Ovary (tissue), 9 donors: ENCODE measurements around the gene NDFIP2. TPM values are rescaled to one million over a fixed set of nuclear protein-coding genes. Genes with fewer than 3 reads are reported as not detected.

Source experiments
- DNase-seq, 5 donors: peaks; one replicate each; pipeline ENCODE4 v3.0.0-alpha.2; 2019 to 2020
- H3K27ac ChIP-seq, 2 donors: fragments of 200-600 bp; one replicate each; pipeline versions ENCODE4 v1.5.1 to v1.8.0; 2019 to 2022
- H3K27me3 ChIP-seq: fragments of 200-600 bp; one replicate; pipeline ENCODE4 v1.8.0; 2022
- H3K36me3 ChIP-seq: fragments of 200-600 bp; sonication (generic); one replicate; pipeline ENCODE4 v1.5.1; 2019
- H3K4me1 ChIP-seq: one replicate; pipeline ENCODE4 v1.8.1; 2013; ENCODE audit warnings: mild to moderate bottlenecking, moderate library complexity; ENCODE audit not compliant: insufficient read depth
- H3K4me3 ChIP-seq: fragments of 200-600 bp; sonication (generic); one replicate; pipeline ENCODE4 v1.5.1; 2017
- H3K9me3 ChIP-seq, 2 donors: fragments of 200-600 bp in 1 of 2; sonication (generic) in 1 of 2; one replicate each; pipeline versions ENCODE4 v1.5.1 to v1.8.1; 2013 to 2019; ENCODE audit warnings: mild to moderate bottlenecking in 1 of 2, moderate library complexity in 1 of 2
- EP300 ChIP-seq: sonication (generic); formaldehyde crosslinking; IDR thresholded peaks from one replicate; pipeline ENCODE4 v1.6.1; 2017; ENCODE audit warnings: antibody characterized with exemption
- POLR2A ChIP-seq: fragments of 450-650 bp; IDR thresholded peaks from one replicate; pipeline ENCODE4 v1.6.1; 2017; ENCODE audit warnings: antibody characterized with exemption, mild to moderate bottlenecking, moderate library complexity
- WGBS, 3 donors: extraction: QIAGEN DNeasy Blood & Tissue Kit in 1 of 3; methylation state at CpG; one replicate each; pipeline versions ENCODE4 v1.1.5 to v1.1.7; 2013 to 2017; 5-methylcytosine and 5-hydroxymethylcytosine counted together
- intact Hi-C, 4 donors: fragments of 100-400 bp; cut with DNase I; formaldehyde crosslinking; loops; one replicate each; pipeline versions ENCODE4 v1.11.0 to v1.15.1; 2022 to 2023
- polyA plus RNA-seq, 2 donors: library from polyadenylated mRNA; stranded (reverse); fragments of 200-250 nt in 1 of 2; fragments of 350-450 nt in 1 of 2; fragmentation: Illumina TruSeq in 1 of 2; extraction: RNeasy Lipid Tissue Mini Kit (QIAGEN cat#74804) in 1 of 2; gene quantifications; one replicate each; pipeline ENCODE4 v1.2.3, GENCODE V29; 2013 to 2014
- total RNA-seq, 7 donors: library from RNA; depleted of rRNA in 2 of 7; stranded (reverse); fragments of >200 nt in 2 of 7; fragmentation: NEBNext Ultra II Directional in 3 of 7; extraction: Animal tissue kit (Norgen Biotek cat#: 25700) in 3 of 7; gene quantifications; one replicate each; pipeline versions ENCODE4 v1.1.0 to v1.2.4, GENCODE V29; 2016 to 2023
- TF ChIP-seq, protein P1 (sequence below), 3 donors: fragments of 450-650 bp in 2 of 3; fragments of 200-600 bp in 1 of 3; IDR thresholded peaks; one replicate each; pipeline versions ENCODE4 v1.5.1 to v1.8.0; 2016 to 2022; ENCODE audit warnings: antibody characterized with exemption in 3 of 3, mild to moderate bottlenecking in 1 of 3
- donor health status: DM: no; HTN: no; CAD: no; lungs with moderate emphysema.
- donor health status: DM: no; HTN: no; CAD: no.
- donor health status: Bipolar disorder and iron deficiency.
- donor health status: DM: yes; HTN: yes; CAD: no.
- donor health status: DM: no; HTN: no; CAD: no.
- donor health status: DM: yes; HTN: yes; CAD: no.

The NDFIP2 gene
- total and polyA plus RNA-seq, 9 donors, result 5.9 to 20.4 (median 15.5) TPM

- H3K9me3 ChIP-seq, result no peaks in the 10 kb centered on the region
- no peak overlapping the region for H3K4me3 ChIP-seq
- intact Hi-C loops, result loop anchor here in 1 of 4 donors (10.0 kb wide), 1 partner anchor 89 kb away; no protein-coding TSS in a partner anchor
- DNase-seq, result no peak
- no peaks in the 10 kb centered on the region for H3K36me3 ChIP-seq
- WGBS, 3 donors, result 51 to 68% (median 52%) methylated on average over 1 of the region's 1 CpG
- no peak overlapping the region for H3K27ac ChIP-seq
- H3K4me1 ChIP-seq, result no peaks in the 10 kb centered on the region
- H3K27me3 ChIP-seq, result no peaks in the 10 kb centered on the region
- no peak for TF ChIP-seq EP300
- TF ChIP-seq, protein P1, sequence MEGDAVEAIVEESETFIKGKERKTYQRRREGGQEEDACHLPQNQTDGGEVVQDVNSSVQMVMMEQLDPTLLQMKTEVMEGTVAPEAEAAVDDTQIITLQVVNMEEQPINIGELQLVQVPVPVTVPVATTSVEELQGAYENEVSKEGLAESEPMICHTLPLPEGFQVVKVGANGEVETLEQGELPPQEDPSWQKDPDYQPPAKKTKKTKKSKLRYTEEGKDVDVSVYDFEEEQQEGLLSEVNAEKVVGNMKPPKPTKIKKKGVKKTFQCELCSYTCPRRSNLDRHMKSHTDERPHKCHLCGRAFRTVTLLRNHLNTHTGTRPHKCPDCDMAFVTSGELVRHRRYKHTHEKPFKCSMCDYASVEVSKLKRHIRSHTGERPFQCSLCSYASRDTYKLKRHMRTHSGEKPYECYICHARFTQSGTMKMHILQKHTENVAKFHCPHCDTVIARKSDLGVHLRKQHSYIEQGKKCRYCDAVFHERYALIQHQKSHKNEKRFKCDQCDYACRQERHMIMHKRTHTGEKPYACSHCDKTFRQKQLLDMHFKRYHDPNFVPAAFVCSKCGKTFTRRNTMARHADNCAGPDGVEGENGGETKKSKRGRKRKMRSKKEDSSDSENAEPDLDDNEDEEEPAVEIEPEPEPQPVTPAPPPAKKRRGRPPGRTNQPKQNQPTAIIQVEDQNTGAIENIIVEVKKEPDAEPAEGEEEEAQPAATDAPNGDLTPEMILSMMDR (IDR thresholded peaks at IDR 0.05), result no peak
- no peak for TF ChIP-seq POLR2A
These were observed 45.4 kb upstream of the NDFIP2 start for GRCh38 chr13:79435561-79435990.

GRCh38 chr13:79439275-79439674 lies 41.7 kb upstream of the NDFIP2 start:
- Histone ChIP-seq H3K27ac (no peak overlapping the region), H3K27me3 (no peaks in the 10 kb centered on the region), H3K4me3 (no peak overlapping the region), H3K9me3 (no peaks in the 10 kb centered on the region), H3K36me3 (no peaks in the 10 kb centered on the region), H3K4me1 (no peaks in the 10 kb centered on the region)
- intact Hi-C loops, result loop anchor here in 1 of 4 donors (10.0 kb wide), 1 partner anchor 86 kb away; no protein-coding TSS in a partner anchor
- TF ChIP-seq, protein P1 (IDR thresholded peaks at IDR 0.05), result no peak
- TF ChIP-seq EP300 (no peak), POLR2A (no peak)
- no peak for DNase-seq
- WGBS, 3 donors, result 89 to 92% (median 91%) methylated on average over 1 of the region's 1 CpG

- no peaks in the 10 kb centered on the region for H3K27me3 ChIP-seq
- no peaks in the 10 kb centered on the region for H3K9me3 ChIP-seq
- no peak for DNase-seq
- no peak overlapping the region for H3K4me3 ChIP-seq
- WGBS, 3 donors, result 84 to 90% (median 84%) methylated on average over 5 of the region's 5 CpGs
- no peaks in the 10 kb centered on the region for H3K4me1 ChIP-seq
- intact Hi-C loops, result no loop called here
- H3K27ac ChIP-seq, result no peak overlapping the region
- TF ChIP-seq EP300 (no peak), POLR2A (no peak)
- TF ChIP-seq, protein P1 (IDR thresholded peaks at IDR 0.05), result no peak
- H3K36me3 ChIP-seq, result no peaks in the 10 kb centered on the region
These were observed 39.9 kb upstream of the NDFIP2 start for GRCh38 chr13:79440958-79441528.

- intact Hi-C loops, result no loop called here
These were observed 38.7 kb upstream of the NDFIP2 start for GRCh38 chr13:79442221-79442620.

More at GRCh38 chr13:79442221-79442620, 38.7 kb upstream of the NDFIP2 start:
- TF ChIP-seq POLR2A (no peak), EP300 (no peak)
- TF ChIP-seq, protein P1 (IDR thresholded peaks at IDR 0.05), result no peak
- DNase-seq, result no peak
- Histone ChIP-seq H3K9me3 (no peaks in the 10 kb centered on the region), H3K36me3 (no peaks in the 10 kb centered on the region), H3K4me3 (no peak overlapping the region), H3K27ac (no peak overlapping the region), H3K27me3 (no peaks in the 10 kb centered on the region), H3K4me1 (no peaks in the 10 kb centered on the region)
- WGBS, 3 donors, result 41 to 52% (median 49%) methylated on average over 1 of the region's 1 CpG
